ENCODE data around the gene INSIG2. TPM values are rescaled to one million over a fixed set of nuclear protein-coding genes. Genes with fewer than 3 reads are reported as not detected.

The INSIG2 gene
- total and polyA plus RNA-seq, 2 experiments from 2014 or later = 8.1 to 15.1 TPM

GRCh38 chr2:118145207-118145606 is 56.9 kb downstream of the INSIG2 start (continued):
- no peak for TF ChIP-seq EZH2phosphoT487 (IDR thresholded peaks at IDR 0.05; ENCODE audit: unreplicated experiment)
- TF ChIP-seq, protein P1, sequence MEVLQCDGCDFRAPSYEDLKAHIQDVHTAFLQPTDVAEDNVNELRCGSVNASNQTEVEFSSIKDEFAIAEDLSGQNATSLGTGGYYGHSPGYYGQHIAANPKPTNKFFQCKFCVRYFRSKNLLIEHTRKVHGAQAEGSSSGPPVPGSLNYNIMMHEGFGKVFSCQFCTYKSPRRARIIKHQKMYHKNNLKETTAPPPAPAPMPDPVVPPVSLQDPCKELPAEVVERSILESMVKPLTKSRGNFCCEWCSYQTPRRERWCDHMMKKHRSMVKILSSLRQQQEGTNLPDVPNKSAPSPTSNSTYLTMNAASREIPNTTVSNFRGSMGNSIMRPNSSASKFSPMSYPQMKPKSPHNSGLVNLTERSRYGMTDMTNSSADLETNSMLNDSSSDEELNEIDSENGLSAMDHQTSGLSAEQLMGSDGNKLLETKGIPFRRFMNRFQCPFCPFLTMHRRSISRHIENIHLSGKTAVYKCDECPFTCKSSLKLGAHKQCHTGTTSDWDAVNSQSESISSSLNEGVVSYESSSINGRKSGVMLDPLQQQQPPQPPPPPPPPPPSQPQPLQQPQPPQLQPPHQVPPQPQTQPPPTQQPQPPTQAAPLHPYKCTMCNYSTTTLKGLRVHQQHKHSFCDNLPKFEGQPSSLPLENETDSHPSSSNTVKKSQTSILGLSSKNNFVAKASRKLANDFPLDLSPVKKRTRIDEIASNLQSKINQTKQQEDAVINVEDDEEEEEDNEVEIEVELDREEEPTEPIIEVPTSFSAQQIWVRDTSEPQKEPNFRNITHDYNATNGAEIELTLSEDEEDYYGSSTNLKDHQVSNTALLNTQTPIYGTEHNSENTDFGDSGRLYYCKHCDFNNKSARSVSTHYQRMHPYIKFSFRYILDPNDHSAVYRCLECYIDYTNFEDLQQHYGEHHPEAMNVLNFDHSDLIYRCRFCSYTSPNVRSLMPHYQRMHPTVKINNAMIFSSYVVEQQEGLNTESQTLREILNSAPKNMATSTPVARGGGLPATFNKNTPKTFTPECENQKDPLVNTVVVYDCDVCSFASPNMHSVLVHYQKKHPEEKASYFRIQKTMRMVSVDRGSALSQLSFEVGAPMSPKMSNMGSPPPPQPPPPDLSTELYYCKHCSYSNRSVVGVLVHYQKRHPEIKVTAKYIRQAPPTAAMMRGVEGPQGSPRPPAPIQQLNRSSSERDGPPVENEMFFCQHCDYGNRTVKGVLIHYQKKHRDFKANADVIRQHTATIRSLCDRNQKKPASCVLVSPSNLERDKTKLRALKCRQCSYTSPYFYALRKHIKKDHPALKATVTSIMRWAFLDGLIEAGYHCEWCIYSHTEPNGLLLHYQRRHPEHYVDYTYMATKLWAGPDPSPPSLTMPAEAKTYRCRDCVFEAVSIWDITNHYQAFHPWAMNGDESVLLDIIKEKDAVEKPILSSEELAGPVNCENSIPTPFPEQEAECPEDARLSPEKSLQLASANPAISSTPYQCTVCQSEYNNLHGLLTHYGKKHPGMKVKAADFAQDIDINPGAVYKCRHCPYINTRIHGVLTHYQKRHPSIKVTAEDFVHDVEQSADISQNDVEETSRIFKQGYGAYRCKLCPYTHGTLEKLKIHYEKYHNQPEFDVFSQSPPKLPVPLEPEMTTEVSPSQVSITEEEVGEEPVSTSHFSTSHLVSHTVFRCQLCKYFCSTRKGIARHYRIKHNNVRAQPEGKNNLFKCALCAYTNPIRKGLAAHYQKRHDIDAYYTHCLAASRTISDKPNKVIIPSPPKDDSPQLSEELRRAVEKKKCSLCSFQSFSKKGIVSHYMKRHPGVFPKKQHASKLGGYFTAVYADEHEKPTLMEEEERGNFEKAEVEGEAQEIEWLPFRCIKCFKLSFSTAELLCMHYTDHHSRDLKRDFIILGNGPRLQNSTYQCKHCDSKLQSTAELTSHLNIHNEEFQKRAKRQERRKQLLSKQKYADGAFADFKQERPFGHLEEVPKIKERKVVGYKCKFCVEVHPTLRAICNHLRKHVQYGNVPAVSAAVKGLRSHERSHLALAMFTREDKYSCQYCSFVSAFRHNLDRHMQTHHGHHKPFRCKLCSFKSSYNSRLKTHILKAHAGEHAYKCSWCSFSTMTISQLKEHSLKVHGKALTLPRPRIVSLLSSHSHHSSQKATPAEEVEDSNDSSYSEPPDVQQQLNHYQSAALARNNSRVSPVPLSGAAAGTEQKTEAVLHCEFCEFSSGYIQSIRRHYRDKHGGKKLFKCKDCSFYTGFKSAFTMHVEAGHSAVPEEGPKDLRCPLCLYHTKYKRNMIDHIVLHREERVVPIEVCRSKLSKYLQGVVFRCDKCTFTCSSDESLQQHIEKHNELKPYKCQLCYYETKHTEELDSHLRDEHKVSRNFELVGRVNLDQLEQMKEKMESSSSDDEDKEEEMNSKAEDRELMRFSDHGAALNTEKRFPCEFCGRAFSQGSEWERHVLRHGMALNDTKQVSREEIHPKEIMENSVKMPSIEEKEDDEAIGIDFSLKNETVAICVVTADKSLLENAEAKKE (CRISPR knock-in tag; IDR thresholded peaks at IDR 0.05) = no peak

- H3K27me3 ChIP-seq (ENCODE audit: insufficient read depth) = no peaks in the 10 kb centered on the region
- H3K9me3 Mint-ChIP-seq = peaks cover 14% of the 10 kb centered on the region
- no peaks in the 10 kb centered on the region; the same call in 1 of the 2 replicates for H3K36me3 ChIP-seq (ENCODE audit: insufficient read depth)
- peaks cover 10% of the 10 kb centered on the region; the same call in 2 of the 3 replicates for H3K36me3 Mint-ChIP-seq (ENCODE audit: low read depth)
- no peak overlapping the region for H2AFZ ChIP-seq
- H3K4me3 ChIP-seq = no peak overlapping the region
- peaks cover 5% of the 10 kb centered on the region for H3K27me3 Mint-ChIP-seq (ENCODE audit: insufficient read depth, low read depth, poor library complexity)
- H3K4me2 ChIP-seq = no peak overlapping the region
- H3K4me1 ChIP-seq (ENCODE audit: insufficient read depth) = no peaks in the 10 kb centered on the region
- H4K20me1 ChIP-seq (replicated peaks; ENCODE audit: insufficient read depth) = no peaks in the 10 kb centered on the region
- no peaks in the 10 kb centered on the region for H3F3A ChIP-seq (replicated peaks; ENCODE audit: low read depth)
- no peak for ATAC-seq
- H3K27ac Mint-ChIP-seq = no peak overlapping the region
- no peak for DNase-seq (ENCODE audit: low spot score)
- H3K79me2 ChIP-seq (replicated peaks; ENCODE audit: insufficient read depth) = no peaks in the 10 kb centered on the region
- no peak overlapping the region for H3K4me3 Mint-ChIP-seq
- H3K4me1 Mint-ChIP-seq = peaks cover 5% of the 10 kb centered on the region; the same call in 2 of the 3 replicates
- H3K27ac ChIP-seq (ENCODE audit: low read depth) = no peak overlapping the region
- no peaks in the 10 kb centered on the region for H3K9me2 ChIP-seq (ENCODE audit: insufficient read depth)
- TF ChIP-seq, protein P1 (CRISPR knock-in tag; IDR thresholded peaks at IDR 0.05) = no peak
- TF ChIP-seq ZNF114 (CRISPR knock-in tag; IDR thresholded peaks at IDR 0.05) (no peak), NANOG (IDR thresholded peaks at IDR 0.05; ENCODE audit: borderline replicate concordance) (no peak), CTCF (conservative IDR thresholded peaks at IDR 0.05; ENCODE audit: low read depth in 2 of 2) (no peak), ZNF331 (CRISPR knock-in tag; IDR thresholded peaks at IDR 0.05; ENCODE audit: low read depth) (no peak), CREB1 (CRISPR knock-in tag; IDR thresholded peaks at IDR 0.05; ENCODE audit: low read depth) (no peak), JUNB (IDR thresholded peaks at IDR 0.05; ENCODE audit: unreplicated experiment) (no peak)
These were observed 57.5 kb downstream of the INSIG2 start for GRCh38 chr2:118145806-118146205.

Data from GM23338 (cell line).